KMS-11 (cell line): ENCODE data around the gene PCSK5.

ENCODE experiments used
- H2AFZ ChIP-seq: fragments of 200-600 bp; sonication (generic); 2 replicates; pipeline ENCODE4 v1.6.1; 2016; ENCODE audit warnings: antibody characterized with exemption, mixed run types, low read depth
- H3K27ac ChIP-seq: fragments of 200-600 bp; sonication (generic); 2 replicates; pipeline ENCODE4 v1.6.1; 2016; ENCODE audit warnings: mild to moderate bottlenecking, mixed run types
- H3K27me3 ChIP-seq: fragments of 200-600 bp; sonication (generic); 2 replicates; pipeline ENCODE4 v1.6.1; 2017; ENCODE audit warnings: mild to moderate bottlenecking, low read depth, mixed run types, moderate library complexity; ENCODE audit not compliant: insufficient read depth
- H3K36me3 ChIP-seq: fragments of 200-600 bp; sonication (generic); 2 replicates; pipeline ENCODE4 v1.6.1; 2017; ENCODE audit warnings: mild to moderate bottlenecking, mixed run types; ENCODE audit not compliant: insufficient read depth
- H3K4me1 ChIP-seq: fragments of 200-600 bp; sonication (generic); 2 replicates; pipeline ENCODE4 v1.6.1; 2016; ENCODE audit warnings: mild to moderate bottlenecking, low read depth, mixed run types; ENCODE audit not compliant: poor library complexity, severe bottlenecking
- H3K4me2 ChIP-seq: fragments of 200-600 bp; sonication (generic); 2 replicates; pipeline ENCODE4 v1.7.0; 2016; ENCODE audit warnings: mild to moderate bottlenecking, mixed run types
- H3K4me3 ChIP-seq: fragments of 200-600 bp; sonication (generic); IDR thresholded peaks from 2 replicates; pipeline ENCODE4 v1.6.1; 2017; ENCODE audit warnings: low read depth, low read length, mixed read lengths; ENCODE audit not compliant: insufficient read depth
- H3K79me2 ChIP-seq: fragments of 200-600 bp; sonication (generic); 2 replicates; pipeline ENCODE4 v1.6.1; 2016; ENCODE audit warnings: low read depth, mixed run types; ENCODE audit not compliant: insufficient read depth
- H3K9ac ChIP-seq: fragments of 200-600 bp; sonication (generic); 2 replicates; pipeline ENCODE4 v1.6.1; 2016; ENCODE audit warnings: mild to moderate bottlenecking, mixed run types
- H4K20me1 ChIP-seq: fragments of 200-600 bp; sonication (generic); 2 replicates; pipeline ENCODE4 v1.6.1; 2016; ENCODE audit warnings: mild to moderate bottlenecking, mixed run types; ENCODE audit not compliant: insufficient read depth
- TF ChIP-seq, protein P1 (sequence below): fragments of 200-600 bp; sonication (generic); conservative IDR thresholded peaks from 2 replicates; pipeline ENCODE4 v1.6.1; 2017; ENCODE audit warnings: low read depth, mild to moderate bottlenecking, antibody characterized with exemption, low read length, moderate library complexity, mixed read lengths

The PCSK5 gene

DNA sequence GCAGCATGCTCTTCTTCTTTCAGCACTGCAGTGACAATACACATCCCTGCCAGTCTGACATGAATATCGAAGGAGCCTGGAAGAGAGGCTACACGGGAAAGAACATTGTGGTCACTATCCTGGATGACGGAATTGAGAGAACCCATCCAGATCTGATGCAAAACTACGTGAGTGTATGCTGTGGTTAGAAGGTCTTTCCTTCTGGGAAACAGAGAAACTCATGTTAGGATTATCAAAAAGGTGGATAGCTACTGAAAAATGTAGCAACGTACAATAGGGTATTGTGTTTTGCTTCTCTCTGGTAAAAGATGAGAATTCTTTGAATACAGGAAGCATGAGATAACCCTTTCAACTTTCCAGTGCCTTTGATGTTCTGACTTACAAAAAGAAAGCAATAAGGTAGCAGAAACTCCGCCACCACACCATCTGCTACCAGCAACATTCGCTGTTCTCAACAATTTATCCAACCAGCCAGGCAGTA is 133.3 kb downstream of the PCSK5 start:
- no peak overlapping the region for H3K27ac ChIP-seq

DNA sequence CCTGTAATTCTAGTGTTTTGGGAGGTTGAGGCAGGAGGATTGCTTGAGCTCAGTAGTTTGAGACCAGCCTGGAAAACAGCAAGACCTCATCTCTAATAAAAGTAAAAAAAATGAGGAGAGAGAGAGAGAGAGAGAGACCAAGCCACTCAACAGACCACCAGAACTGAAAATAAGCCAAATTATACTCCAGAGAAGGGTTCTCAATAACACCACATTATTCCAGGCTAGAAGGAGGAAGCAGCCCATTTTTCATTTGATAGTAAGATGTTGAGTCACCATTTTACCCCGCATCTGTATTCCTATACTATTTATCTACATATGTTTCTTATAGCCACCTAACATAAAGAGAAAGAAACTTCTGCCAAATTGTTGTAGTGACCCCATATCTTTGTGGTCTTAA is 134.8 kb downstream of the PCSK5 start:
- Histone ChIP-seq H4K20me1 (no peaks in the 10 kb centered on the region), H3K4me3 (no peak overlapping the region), H3K4me1 (peaks cover 37% of the 10 kb centered on the region), H3K27me3 (no peaks in the 10 kb centered on the region), H3K27ac (no peak overlapping the region), H2AFZ (no peak overlapping the region), H3K79me2 (no peaks in the 10 kb centered on the region), H3K9ac (no peak overlapping the region), H3K4me2 (no peak overlapping the region), H3K36me3 (no peaks in the 10 kb centered on the region)
- TF ChIP-seq, protein P1, sequence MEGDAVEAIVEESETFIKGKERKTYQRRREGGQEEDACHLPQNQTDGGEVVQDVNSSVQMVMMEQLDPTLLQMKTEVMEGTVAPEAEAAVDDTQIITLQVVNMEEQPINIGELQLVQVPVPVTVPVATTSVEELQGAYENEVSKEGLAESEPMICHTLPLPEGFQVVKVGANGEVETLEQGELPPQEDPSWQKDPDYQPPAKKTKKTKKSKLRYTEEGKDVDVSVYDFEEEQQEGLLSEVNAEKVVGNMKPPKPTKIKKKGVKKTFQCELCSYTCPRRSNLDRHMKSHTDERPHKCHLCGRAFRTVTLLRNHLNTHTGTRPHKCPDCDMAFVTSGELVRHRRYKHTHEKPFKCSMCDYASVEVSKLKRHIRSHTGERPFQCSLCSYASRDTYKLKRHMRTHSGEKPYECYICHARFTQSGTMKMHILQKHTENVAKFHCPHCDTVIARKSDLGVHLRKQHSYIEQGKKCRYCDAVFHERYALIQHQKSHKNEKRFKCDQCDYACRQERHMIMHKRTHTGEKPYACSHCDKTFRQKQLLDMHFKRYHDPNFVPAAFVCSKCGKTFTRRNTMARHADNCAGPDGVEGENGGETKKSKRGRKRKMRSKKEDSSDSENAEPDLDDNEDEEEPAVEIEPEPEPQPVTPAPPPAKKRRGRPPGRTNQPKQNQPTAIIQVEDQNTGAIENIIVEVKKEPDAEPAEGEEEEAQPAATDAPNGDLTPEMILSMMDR = no peak

More for the DNA sequence above, 133.3 kb downstream of the PCSK5 start:
- TF ChIP-seq, protein P1 = no peak
- H2AFZ ChIP-seq = no peak overlapping the region
- H3K36me3 ChIP-seq = no peaks in the 10 kb centered on the region
- no peak overlapping the region for H3K4me3 ChIP-seq
- no peaks in the 10 kb centered on the region for H3K27me3 ChIP-seq
- peak overlapping the region; percentile 64 for H3K4me2 ChIP-seq
- H3K79me2 ChIP-seq = no peaks in the 10 kb centered on the region
- no peaks in the 10 kb centered on the region for H4K20me1 ChIP-seq
- H3K9ac ChIP-seq = no peak overlapping the region
- peaks cover 37% of the 10 kb centered on the region for H3K4me1 ChIP-seq

DNA sequence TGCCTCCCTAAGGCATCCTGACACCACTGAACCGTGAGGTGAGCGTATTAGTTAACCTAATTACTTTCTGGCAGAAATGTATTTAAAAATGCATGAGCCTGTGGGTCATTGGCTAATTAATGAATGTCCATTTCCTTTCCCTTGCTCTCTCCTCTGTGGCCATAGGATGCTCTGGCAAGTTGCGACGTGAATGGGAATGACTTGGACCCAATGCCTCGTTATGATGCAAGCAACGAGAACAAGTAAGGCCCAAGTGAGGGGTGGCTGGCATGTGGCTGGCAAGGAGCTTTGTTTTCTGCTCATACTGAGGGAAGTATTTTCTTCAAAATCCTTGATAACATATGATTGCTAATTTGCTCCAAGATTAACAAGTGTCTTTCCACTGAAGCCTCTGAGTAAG is 136.3 kb downstream of the PCSK5 start:
- Histone ChIP-seq H4K20me1 (no peaks in the 10 kb centered on the region), H3K9ac (no peak overlapping the region), H3K4me1 (peaks cover 37% of the 10 kb centered on the region), H3K4me2 (peak overlapping the region; percentile 39), H3K4me3 (no peak overlapping the region), H3K27me3 (no peaks in the 10 kb centered on the region), H2AFZ (no peak overlapping the region), H3K79me2 (no peaks in the 10 kb centered on the region), H3K27ac (no peak overlapping the region), H3K36me3 (no peaks in the 10 kb centered on the region)
- TF ChIP-seq, protein P1 = no peak

DNA sequence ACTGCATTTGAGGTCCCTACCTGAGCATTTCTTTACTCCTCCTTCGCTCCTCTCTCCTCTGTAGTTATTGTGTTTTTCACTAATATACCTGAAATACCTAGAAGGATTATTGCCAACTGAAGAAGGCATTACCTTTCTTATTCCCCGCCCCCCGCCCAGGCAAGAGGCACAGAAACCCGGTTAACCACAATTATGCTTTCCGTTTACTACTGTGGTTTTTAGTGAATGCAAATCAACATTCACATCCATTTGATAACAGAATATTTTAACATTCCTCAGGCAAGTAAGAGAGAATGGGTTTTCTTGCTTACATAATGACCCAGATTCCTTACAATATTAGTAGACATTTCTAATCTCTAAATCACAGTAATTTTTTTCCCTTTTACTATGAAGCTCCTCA is 136.9 kb downstream of the PCSK5 start:
- H3K36me3 ChIP-seq = no peaks in the 10 kb centered on the region
- no peak overlapping the region for H3K4me3 ChIP-seq
- no peak overlapping the region for H3K9ac ChIP-seq
- H3K27me3 ChIP-seq = no peaks in the 10 kb centered on the region
- peaks cover 37% of the 10 kb centered on the region for H3K4me1 ChIP-seq
- no peak overlapping the region for H3K27ac ChIP-seq
- no peaks in the 10 kb centered on the region for H3K79me2 ChIP-seq
- H4K20me1 ChIP-seq = no peaks in the 10 kb centered on the region
- TF ChIP-seq, protein P1 = no peak
- no peak overlapping the region for H2AFZ ChIP-seq
- H3K4me2 ChIP-seq = peak overlapping the region; percentile 39
